HG02938 (cell line): ENCODE data around the gene IL1RAPL2.
"Not testable (repeated sequence)": the region's sequence is repeated elsewhere in the genome, so short reads cannot be mapped to it uniquely, and the experiment has no call there.

Source experiments
- ATAC-seq: cut with Tn5 transposase; IDR thresholded peaks from one replicate; pipeline ENCODE4 v1.9.1; 2021; ENCODE audit warnings: mild to moderate bottlenecking, moderate library complexity; ENCODE audit not compliant: unreplicated experiment

The IL1RAPL2 gene

DNA sequence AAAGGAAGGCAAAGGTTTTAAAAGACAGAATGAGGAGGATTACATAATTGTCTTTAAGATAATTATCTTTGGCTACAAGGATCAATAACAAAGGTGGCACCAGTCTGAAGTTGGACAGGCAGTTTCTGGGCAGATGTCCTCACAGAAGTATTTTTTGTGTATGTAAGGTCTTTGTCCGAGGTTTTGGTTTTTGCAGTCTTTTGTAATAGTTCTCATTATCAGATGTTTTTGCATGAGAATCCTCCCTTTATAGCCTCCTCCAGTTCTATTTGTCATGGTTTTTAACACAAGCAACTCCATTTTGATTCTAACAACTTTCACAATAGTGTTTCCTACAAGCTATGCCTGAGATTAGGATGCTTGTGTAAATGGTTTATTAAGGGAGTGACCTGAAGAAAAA, 286.2 kb downstream of the IL1RAPL2 start:
- ATAC-seq, result no peak

DNA sequence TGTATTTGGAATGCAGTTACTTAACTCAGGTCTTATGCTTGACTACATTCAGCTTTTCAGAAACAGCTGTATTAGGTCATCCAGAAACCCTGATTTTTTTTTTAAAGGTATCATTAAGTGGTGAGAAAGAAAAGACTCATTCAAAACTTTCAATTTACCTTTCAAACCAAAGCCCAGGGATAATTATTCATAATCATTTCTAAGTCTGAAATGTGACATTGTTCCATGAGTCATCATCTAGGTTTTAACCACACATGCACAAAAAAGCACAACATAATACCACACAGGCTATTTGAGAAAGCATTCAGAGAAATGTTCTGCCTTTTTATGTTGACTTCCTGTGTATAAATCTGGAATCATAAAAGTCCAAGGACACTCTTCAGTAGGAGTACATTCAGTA, 288.2 kb downstream of the IL1RAPL2 start:
- peak; percentile 70 for ATAC-seq

DNA sequence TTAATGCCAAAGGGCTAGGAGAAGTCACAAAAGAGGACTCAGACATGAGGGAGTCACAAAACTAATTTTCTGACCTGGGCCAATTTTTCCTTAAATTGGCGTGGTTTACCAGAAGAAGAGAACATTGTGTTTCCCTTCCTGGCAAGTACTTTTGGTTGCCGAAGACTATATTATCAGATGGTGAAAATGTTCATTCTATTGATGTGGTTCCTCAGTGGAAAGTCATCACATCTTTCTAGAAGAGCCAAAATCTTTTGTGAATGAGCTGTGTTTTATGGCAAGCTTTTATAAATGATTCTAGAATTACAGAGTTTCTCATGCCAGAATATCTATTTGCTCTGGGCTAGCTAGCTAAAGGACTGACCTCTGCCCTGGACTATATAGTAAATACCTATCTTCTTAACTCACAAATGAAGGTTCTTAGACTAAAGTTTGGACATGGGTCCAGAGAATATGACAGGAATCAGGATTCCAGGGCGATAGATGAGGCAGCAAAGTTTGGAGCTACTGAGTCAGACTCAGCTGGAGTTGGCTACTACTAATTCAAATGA, 288.9 kb downstream of the IL1RAPL2 start:
- ATAC-seq, result no peak

DNA sequence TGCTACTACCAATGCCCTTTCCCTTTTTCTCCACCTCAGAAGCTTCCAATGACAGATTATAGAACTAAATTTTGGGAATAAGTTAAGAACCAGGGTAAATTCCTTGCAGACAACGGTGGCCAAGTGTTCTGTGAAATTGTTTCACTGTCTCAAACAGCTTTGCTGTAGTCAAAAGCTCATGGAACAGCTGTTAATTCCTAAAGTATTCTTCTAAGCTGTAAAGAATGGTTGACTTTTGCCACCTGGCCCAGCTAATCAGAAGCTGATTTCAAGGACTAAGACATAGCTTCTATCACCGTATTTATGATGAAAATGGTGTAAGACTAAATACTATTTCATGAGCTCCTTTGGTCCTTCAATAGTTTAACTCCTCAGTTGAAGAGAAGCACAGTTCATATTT, 297.5 kb downstream of the IL1RAPL2 start:
- no peak for ATAC-seq

DNA sequence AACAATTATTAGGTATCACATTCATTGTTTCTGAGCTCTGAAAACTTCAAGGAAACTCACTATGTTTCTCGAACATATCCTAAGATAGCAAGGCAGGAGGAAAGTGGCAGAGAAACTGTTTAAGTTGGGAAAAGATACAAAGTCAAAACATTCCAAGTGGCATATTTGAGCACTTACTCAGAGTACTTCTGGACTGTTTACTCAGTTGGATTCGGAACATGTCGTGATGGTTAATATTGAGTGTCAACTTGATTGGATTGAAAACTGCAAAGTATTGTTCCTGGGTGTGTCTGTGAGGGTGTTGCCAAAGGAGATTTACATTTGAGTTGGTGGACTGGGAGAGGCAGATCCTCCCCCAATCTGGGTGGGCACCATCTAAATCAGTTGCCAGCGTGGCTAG, 298.3 kb downstream of the IL1RAPL2 start:
- no peak for ATAC-seq

DNA sequence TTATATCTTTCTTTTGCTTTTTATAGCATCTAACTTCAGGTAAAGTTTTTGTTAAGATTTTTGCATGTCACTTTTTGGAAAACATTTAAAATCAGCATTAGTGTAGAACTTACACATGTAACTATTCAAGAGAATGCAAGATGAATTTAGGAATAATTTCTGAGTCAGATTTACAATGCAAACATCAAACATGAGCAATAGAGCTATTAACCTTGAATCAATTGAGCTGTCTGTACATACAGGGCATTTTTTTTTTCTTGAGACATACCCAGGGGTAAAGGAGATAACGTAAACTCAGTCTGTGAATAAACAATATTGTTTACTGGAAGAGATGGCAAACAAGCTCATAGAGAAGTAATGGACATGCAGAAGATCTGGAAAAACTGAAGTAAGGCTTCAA, 311.5 kb downstream of the IL1RAPL2 start:
- ATAC-seq, result no peak

DNA sequence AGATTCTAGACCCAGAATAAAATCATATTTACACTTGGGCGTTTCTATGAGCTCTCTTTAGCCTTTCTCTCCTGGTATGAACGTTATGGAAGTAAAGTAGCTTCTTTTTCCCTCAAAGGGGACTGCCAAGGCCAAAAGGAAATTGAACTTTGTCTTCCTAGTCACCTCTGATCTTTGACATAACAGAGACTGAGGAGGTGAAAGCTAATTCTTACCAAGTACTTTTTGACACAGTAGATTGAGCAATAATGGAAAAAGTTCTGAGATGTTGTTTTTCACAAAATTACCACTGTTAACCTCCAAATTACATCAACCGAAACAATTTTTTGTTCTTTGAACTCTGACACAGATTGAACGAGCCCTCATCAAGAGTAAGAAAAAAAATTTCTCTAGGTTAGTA, 336.1 kb downstream of the IL1RAPL2 start:
- ATAC-seq, result no peak

DNA sequence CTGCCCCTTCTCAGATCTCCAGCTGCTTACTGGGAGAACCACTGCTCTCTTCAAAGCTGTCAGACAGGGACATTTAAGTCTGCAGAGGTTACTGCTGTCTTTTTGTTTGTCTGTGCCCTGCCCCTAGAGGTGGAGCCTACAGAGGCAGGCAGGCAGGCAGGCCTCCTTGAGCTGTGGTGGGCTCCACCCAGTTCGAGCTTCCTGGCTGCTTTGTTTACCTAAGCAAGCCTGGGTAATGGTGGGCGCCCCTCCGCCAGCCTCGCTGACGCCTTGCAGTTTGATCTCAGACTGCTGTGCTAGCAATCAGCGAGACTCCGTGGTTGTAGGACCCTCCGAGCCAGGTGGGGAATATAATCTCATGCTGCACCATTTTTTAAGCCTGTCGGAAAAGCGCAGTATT, 343.7 kb downstream of the IL1RAPL2 start:
- ATAC-seq, result not testable (repeated sequence)

DNA sequence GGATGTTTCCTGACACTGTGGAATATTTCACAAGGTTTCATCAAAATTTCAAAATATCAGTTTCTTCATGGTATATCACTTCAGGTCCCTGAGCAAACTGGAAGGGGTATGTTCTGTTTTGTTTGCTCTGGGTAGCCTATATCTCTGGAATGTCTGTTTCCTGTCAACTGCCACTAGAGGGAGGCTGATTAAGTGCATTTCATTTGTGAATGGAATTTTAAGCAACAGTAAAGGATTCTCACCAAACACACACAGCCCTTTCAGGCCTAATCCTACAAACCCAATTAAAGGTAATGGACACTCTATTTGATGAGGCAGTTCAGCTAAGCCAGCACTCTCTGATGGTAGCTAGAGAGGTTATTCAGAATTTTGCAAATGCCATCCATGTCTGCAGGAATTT, 347.3 kb downstream of the IL1RAPL2 start:
- no peak for ATAC-seq

DNA sequence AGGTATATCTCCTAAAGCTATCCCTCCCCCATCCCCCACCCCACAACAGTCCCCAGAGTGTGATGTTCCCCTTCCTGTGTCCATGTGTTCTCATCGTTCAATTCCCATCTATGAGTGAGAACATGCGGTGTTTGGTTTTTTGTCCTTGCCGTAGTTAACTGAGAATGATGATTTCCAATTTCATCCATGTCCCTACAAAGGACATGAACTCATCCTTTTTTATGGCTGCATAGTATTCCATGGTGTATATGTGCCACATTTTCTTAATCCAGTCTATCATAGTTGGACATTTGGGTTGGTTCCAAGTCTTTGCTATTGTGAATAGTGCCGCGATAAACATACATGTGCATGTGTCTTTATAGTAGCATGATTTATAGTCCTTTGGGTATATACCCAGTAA, 348.7 kb downstream of the IL1RAPL2 start:
- ATAC-seq, result not testable (repeated sequence)

DNA sequence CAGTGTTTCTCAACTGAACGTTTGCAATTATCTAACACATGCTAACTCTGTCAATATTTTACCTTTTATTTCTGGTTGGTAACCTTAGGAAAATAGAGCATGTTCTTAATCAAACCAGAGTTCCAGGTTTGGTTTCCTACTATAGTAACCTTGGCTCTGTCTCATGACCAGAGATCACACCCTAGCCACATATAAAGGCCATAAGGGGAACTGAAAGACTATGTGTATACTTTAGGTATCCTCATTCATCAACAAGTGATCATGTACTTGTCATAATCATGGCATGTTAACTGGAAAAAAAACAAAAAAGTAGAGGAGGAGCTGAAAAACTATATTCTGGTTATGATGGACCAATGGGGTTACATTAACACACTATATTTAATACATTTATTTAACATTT, 352.1 kb downstream of the IL1RAPL2 start:
- ATAC-seq, result no peak

DNA sequence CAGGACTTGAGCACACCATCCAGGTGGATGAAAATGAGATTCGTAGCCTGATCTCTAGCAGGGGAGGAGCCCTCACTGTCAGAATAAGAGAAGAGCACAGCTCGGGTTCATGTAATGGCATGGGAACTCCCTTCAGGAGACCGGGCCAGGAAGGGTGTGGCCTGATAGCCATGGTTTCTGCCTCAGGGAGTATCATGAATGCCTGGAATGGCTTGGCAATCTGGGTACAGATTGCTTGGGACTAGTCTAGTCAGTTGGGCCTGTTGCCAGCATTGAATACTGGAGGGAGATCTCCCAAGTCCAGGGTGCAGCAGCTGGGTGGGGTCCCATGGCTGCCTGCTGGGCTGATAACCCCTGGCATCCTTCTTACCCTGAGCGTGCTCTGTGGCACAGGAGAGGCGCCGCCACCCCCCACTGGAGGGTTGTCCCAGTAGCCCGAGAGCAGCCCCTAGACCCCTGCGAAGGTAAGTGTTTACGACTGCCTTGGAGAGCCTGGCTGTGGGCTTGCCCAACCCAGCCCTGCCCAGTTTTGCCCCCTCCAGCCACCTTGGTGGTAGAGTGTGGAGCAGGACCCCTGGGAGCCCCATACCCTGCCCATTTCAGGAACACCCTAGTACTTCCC, 355.7 kb downstream of the IL1RAPL2 start:
- no peak for ATAC-seq

DNA sequence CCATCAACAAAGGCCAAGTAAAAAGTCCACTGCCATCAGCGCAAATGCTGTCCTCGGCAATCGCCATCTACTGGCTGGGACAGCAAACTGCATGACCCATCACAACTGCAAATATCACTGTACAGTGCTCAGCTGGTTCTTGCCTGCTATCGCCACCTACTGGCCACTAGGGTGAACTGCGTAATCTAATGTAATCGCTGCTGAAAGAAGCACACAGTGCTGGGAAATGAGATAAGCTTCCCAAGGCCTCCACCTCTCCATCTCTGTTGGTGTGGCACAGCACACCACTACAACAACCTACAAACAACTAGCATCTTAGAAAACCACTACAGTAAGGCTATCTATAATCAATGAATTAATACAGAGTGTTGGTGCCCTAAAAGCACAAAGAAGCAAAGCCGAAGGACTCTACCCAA, 356.2 kb downstream of the IL1RAPL2 start:
- peak; percentile 99 for ATAC-seq

DNA sequence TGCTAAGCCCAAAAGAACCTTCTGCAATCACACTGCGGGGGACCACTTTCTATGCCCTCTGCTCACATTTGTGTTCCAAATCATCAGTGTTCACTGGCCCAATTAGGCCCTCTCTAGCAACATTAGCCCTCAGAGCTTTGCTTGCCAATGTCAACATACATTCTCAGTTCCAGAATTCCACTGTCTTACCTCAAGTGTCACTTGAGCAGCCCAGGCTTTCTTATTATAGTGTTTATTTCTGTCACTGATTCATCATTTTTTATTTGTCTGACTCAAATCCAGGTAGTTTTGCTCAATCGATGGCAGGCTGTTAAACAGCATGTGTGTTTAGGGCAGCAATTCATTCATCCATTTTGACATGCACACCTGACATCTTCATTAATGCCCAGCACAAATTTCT, 363.3 kb downstream of the IL1RAPL2 start:
- ATAC-seq, result no peak

DNA sequence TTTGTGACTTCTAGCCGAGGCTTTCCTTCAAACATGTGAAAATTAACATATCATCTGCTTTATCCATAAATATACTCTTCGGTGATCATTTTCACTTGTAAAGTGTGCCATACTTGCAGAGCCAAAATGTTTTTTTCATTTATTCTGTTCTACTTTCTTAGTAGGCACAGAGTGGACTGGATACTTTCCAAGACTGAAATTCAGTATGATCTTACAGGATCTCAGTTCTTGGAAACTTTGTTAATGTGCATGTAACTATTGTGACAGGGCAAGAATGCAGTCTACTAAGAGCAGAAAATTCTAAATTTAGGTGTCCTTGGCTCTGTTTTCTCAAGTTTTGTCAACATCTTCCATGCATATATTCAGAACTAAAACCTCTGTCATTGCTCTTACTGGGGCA, 369.6 kb downstream of the IL1RAPL2 start:
- no peak for ATAC-seq

DNA sequence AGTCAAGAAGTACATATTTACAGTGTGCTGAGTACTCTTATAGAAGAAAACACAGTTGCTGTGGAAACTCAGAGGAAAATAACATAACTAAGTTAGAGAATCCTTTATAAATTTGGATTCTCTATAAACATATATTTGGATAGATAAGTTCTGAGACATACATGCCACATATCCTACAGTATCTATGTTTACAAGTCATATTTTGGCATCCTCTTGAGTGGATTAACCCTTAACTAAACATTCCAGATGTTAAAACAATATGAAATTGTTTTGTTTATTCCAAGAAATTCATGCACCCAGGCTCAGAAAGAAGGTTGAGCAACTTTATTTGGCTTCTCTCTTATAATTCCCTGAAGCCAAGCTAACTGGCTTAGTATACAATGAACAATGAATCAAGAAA, 387.3 kb downstream of the IL1RAPL2 start:
- no peak for ATAC-seq

DNA sequence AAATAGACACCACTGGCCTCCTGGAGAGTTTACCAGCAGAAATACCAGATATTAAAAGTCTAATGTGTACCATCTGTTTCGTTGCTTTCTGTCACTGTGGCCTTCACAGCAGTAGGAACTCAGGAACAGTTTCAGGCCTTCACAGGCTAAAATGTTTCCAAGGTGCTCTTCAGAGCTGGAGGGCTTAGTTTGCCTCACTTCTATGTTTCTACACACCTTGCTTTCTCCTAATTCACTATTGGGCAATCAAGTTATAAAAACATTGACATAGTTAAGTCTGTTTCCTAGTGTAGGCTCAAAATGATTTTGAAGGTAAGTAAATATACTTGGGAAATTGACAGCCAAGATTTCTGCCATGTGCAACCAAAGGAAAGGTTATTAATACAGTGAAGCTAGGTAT, 395.9 kb downstream of the IL1RAPL2 start:
- ATAC-seq, result no peak

DNA sequence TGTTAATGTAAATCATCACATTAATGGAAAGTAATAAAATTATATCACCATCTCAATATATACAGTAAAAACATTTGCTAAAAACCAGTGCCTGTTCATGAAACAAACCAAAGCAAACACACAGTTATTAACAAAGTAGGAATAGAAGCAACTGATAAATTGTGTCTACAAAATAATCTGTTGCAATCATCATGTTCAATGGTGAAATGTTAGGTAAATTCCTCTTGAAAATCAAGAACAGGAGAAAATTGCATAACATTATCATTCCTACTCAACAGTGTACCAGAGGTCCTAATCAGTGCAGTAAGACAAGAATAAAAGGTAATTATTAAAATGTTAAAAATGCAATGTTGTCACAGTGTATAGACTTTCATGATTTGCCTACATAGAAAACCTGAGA, 402.2 kb downstream of the IL1RAPL2 start:
- ATAC-seq, result no peak

DNA sequence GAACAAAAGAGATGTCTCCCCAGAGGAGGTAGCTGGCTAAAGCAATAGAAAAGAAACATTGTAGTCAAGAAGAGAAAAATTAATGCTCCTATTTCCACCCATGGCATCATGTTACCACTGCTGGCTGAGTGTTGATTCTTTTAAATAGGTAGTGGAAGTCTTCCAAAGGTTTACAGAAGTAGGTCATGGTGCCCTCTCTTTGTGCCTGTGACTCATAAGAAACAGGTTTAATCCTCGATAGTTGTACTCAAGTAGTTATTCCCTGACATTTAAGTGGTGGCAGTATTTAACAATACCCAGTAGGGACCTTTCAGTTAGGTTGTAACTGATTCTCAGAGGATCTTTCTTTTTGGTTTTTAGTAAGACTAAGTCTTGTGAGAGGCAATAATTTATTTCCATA, 406.7 kb downstream of the IL1RAPL2 start:
- ATAC-seq, result no peak

DNA sequence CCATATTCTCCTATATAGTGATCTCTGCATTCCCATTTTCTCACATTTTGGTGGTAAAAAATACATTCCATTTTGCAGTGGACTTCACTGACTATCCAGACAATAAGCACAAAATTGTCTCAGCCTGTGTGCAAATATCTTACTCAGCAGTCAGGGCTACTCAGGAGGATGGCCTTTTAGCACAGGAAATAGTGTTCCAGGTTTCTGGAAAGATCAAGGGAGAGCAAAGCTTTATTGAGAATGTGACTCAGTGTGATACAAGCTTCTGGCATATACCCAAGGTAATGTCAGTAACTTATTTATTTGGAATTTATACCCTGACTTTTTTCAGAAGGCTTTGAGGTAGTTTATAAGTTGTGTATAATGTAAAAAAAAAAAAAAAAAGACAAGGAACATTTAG, 421.1 kb downstream of the IL1RAPL2 start:
- ATAC-seq, result no peak

DNA sequence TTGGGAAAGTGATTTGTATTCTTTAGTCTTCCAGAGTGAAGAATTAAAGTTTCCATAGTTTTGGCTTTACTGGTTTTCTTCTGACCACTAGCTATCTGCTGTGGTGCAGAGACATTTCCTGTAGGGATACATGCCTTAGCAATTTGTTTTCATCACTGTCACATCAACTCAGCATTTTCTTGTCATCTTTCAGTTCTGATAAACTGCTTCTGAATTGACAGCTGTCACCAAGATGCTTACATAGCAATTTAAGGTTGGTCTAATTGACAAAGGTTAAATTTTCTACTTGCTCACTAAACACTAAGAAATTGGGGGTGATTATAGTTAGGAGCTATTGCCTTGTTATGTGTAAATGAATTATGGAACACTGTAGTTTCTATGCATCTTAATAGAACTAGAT, 422.0 kb downstream of the IL1RAPL2 start:
- ATAC-seq, result no peak

DNA sequence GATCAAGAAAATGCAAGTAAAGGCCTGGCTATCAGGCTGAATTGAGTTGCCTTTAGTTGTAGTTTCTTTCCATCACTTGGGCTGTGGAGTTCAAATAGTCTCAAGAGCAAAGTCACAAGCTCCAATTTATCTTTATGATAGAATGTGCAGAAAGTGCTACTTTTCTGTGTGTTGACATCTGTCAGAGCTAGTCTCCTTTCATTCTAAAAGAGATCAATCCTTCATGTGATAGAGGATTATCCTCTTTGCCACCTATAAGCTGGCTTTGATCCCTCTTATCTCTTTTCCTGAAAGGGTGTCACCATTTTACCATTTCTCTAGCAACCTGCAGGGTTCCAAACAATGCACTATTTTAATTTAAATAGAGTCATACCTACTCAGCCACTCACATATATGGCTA, 429.5 kb downstream of the IL1RAPL2 start:
- ATAC-seq, result no peak

DNA sequence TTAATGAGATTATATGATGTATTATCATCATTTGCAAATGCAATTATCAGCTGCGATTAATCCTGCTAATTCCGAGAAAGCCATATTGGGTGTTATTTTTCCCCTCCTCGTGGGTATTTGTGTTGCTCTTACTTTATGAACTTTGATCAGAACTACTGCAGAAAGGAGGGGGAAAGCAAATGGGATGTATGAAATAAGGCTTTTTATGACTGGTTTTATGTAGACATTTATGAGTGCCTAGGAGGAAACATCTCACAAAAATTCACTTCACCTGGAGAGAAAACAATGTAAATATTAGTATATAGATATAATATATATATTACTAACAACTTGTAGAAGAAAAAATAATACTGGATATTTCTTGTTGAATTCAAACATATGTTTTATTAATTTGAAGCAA, 440.1 kb downstream of the IL1RAPL2 start:
- no peak for ATAC-seq
